ENCODE results near the gene CEBPA. TPM values are rescaled to one million over a fixed set of nuclear protein-coding genes. Genes with fewer than 3 reads are reported as not detected.

The CEBPA gene
- total RNA-seq, 2 experiments from 2014 or later: 2.1 to 2.5 TPM

DNA sequence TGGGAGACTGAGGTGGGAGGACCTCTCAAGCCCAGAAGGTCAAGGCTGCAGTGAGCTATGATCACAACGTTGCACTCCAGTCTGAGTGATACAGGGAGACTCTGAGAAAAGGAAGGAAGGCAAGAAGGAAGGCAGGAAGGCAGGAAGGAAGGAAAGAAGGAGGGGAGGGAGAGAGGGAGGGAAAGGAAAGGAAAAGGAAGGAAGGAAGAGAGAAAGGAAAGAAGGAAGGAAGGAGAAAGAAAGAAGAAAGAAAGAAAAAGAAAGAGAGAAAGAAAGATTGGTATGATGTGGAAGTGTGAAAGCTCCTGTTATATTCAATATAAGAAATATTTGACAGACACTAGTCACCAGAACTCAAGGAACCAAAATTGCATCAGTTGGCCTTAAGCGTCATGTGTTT lies 38.7 kb upstream of the CEBPA start:
- no peaks in the 10 kb centered on the region for H3K9me2 ChIP-seq (ENCODE audit: insufficient read depth, low read length)
- no peak for DNase-seq (ENCODE audit: low spot score)
- no peaks in the 10 kb centered on the region for H4K20me1 ChIP-seq (ENCODE audit: insufficient read depth, low read length)
- CTCF ChIA-PET (ENCODE audit: unreplicated experiment): no interaction called here
- no TSS peak for BruUV-seq (replicated peaks)
- no peak overlapping the region for H3K4me3 ChIP-seq (ENCODE audit: low read depth, low read length, poor library complexity, severe bottlenecking)
- no peak for TF ChIP-seq EZH2phosphoT487 (IDR thresholded peaks at IDR 0.05; ENCODE audit: borderline replicate concordance, low read depth, low read length)
- TF ChIP-seq, protein P1, sequence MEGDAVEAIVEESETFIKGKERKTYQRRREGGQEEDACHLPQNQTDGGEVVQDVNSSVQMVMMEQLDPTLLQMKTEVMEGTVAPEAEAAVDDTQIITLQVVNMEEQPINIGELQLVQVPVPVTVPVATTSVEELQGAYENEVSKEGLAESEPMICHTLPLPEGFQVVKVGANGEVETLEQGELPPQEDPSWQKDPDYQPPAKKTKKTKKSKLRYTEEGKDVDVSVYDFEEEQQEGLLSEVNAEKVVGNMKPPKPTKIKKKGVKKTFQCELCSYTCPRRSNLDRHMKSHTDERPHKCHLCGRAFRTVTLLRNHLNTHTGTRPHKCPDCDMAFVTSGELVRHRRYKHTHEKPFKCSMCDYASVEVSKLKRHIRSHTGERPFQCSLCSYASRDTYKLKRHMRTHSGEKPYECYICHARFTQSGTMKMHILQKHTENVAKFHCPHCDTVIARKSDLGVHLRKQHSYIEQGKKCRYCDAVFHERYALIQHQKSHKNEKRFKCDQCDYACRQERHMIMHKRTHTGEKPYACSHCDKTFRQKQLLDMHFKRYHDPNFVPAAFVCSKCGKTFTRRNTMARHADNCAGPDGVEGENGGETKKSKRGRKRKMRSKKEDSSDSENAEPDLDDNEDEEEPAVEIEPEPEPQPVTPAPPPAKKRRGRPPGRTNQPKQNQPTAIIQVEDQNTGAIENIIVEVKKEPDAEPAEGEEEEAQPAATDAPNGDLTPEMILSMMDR (conservative IDR thresholded peaks at IDR 0.05; ENCODE audit: low read length): no peak
- H3K27ac ChIP-seq (ENCODE audit: low read depth, low read length, poor library complexity, severe bottlenecking): no peak overlapping the region
- no peak overlapping the region for H2AFZ ChIP-seq (ENCODE audit: low read length)
- H3K79me2 ChIP-seq (ENCODE audit: insufficient read depth, low read depth, low read length): no peaks in the 10 kb centered on the region
- H3K4me1 ChIP-seq (ENCODE audit: insufficient read depth, low read length, poor library complexity, severe bottlenecking): no peaks in the 10 kb centered on the region
- no peaks in the 10 kb centered on the region for H3K9me3 ChIP-seq (ENCODE audit: low read length)
- H3K36me3 ChIP-seq (ENCODE audit: insufficient read depth, low read length): no peaks in the 10 kb centered on the region
- H3K4me2 ChIP-seq (ENCODE audit: low read length): no peak overlapping the region
- intact Hi-C loops (cut with micrococcal nuclease; ENCODE audit: unreplicated experiment): no loop called here
- POLR2A ChIA-PET: no interaction called here

DNA sequence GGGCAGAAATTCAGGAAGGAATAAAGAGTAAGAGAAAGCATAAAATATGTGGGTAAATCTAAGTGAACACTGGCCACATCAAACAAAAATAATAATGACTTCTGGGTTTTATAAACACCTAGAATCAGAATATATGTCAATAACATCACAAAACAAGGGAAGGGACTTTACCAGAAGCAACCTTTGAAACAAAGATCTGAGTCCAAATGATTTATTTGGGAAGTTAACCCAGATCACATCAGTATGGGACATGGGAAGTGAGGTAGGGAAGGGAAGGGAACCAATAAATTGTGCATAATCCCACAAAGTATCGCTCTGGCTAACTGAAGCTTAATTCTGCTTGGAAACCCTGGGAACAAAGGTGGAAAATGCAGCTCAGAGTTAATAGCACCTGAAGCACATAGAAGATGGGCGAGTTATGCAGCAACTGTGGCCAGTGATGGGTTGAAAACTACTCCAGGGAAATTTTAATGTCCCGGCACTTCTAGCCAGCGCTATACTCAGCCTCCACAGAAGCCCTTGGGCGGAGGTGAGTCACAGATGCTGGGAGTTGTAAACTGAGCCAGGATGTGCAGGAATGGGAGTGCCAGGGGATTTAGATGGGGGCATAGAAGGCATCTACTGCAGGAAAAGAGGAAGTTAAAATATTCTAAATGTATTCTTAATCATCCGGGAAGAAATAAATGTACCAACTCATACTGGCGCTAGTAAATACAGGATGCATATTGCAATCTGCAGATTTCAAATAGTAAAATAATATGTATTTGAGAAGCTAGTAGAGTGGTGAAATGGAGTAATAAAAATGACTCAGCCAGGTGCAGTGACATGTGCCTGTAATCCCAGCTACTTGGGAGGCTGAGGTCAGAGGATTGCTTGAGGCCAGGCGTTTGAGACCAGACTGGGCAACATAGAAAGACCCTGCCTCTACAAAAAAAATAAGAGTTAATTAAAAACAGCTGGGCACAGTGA lies 37.0 kb upstream of the CEBPA start:
- POLR2A ChIA-PET: no interaction called here
- no peaks in the 10 kb centered on the region for H3K4me1 ChIP-seq (ENCODE audit: insufficient read depth, low read length, poor library complexity, severe bottlenecking)
- intact Hi-C loops (cut with micrococcal nuclease; ENCODE audit: unreplicated experiment): no loop called here
- TF ChIP-seq, protein P1 (conservative IDR thresholded peaks at IDR 0.05; ENCODE audit: low read length): no peak
- no peak for TF ChIP-seq EZH2phosphoT487 (IDR thresholded peaks at IDR 0.05; ENCODE audit: borderline replicate concordance, low read depth, low read length)
- no TSS peak for BruUV-seq (replicated peaks)
- no peaks in the 10 kb centered on the region for H3K79me2 ChIP-seq (ENCODE audit: insufficient read depth, low read depth, low read length)
- no peaks in the 10 kb centered on the region for H4K20me1 ChIP-seq (ENCODE audit: insufficient read depth, low read length)
- H3K9me2 ChIP-seq (ENCODE audit: insufficient read depth, low read length): no peaks in the 10 kb centered on the region
- H3K36me3 ChIP-seq (ENCODE audit: insufficient read depth, low read length): no peaks in the 10 kb centered on the region
- CTCF ChIA-PET (ENCODE audit: unreplicated experiment): no interaction called here
- H3K4me3 ChIP-seq (ENCODE audit: low read depth, low read length, poor library complexity, severe bottlenecking): no peak overlapping the region
- DNase-seq (ENCODE audit: low spot score): no peak
- H2AFZ ChIP-seq (ENCODE audit: low read length): no peak overlapping the region
- no peaks in the 10 kb centered on the region for H3K9me3 ChIP-seq (ENCODE audit: low read length)
- no peak overlapping the region for H3K27ac ChIP-seq (ENCODE audit: low read depth, low read length, poor library complexity, severe bottlenecking)
- no peak overlapping the region for H3K4me2 ChIP-seq (ENCODE audit: low read length)

DNA sequence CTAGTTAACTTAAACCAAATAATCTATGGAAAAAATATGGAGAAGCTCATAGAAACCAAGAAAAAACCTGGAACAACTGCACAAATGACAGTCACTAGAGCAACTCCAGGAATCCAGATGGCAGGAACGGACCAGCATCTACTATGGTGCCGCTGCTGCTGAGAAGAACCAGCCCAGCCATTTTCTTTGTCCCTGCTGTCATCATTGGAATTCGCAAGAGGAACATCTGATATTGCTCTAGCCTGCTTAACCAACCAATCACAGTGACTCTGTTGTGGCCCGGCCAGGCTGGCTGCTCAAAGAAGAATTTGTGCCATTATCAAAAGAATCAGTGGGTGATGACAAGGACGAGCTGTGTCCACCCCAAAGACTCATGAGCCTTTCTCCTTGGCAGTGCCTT lies 33.1 kb upstream of the CEBPA start:
- intact Hi-C loops (cut with micrococcal nuclease; ENCODE audit: unreplicated experiment): no loop called here
- BruUV-seq (replicated peaks): no TSS peak
- Histone ChIP-seq H3K27ac (ENCODE audit: low read depth, low read length, poor library complexity, severe bottlenecking) (no peak overlapping the region), H3K79me2 (ENCODE audit: insufficient read depth, low read depth, low read length) (no peaks in the 10 kb centered on the region), H4K20me1 (ENCODE audit: insufficient read depth, low read length) (no peaks in the 10 kb centered on the region), H3K4me3 (ENCODE audit: low read depth, low read length, poor library complexity, severe bottlenecking) (no peak overlapping the region), H3K9me2 (ENCODE audit: insufficient read depth, low read length) (no peaks in the 10 kb centered on the region), H3K36me3 (ENCODE audit: insufficient read depth, low read length) (no peaks in the 10 kb centered on the region), H3K4me1 (ENCODE audit: insufficient read depth, low read length, poor library complexity, severe bottlenecking) (no peaks in the 10 kb centered on the region), H3K9me3 (ENCODE audit: low read length) (no peaks in the 10 kb centered on the region), H2AFZ (ENCODE audit: low read length) (no peak overlapping the region), H3K4me2 (ENCODE audit: low read length) (no peak overlapping the region)
- TF ChIP-seq EZH2phosphoT487 (IDR thresholded peaks at IDR 0.05; ENCODE audit: borderline replicate concordance, low read depth, low read length): no peak
- TF ChIP-seq, protein P1 (conservative IDR thresholded peaks at IDR 0.05; ENCODE audit: low read length): no peak
- POLR2A ChIA-PET: no interaction called here
- CTCF ChIA-PET (ENCODE audit: unreplicated experiment): no interaction called here
- no peak for DNase-seq (ENCODE audit: low spot score)

Measured in OCI-LY7 (cell line).